ENCODE results near the gene ECM1. TPM values are rescaled to one million over a fixed set of nuclear protein-coding genes. Genes with fewer than 3 reads are reported as not detected.

The ECM1 gene
- total RNA-seq, 1 donor from 2014 or later, result 0.41 TPM

DNA sequence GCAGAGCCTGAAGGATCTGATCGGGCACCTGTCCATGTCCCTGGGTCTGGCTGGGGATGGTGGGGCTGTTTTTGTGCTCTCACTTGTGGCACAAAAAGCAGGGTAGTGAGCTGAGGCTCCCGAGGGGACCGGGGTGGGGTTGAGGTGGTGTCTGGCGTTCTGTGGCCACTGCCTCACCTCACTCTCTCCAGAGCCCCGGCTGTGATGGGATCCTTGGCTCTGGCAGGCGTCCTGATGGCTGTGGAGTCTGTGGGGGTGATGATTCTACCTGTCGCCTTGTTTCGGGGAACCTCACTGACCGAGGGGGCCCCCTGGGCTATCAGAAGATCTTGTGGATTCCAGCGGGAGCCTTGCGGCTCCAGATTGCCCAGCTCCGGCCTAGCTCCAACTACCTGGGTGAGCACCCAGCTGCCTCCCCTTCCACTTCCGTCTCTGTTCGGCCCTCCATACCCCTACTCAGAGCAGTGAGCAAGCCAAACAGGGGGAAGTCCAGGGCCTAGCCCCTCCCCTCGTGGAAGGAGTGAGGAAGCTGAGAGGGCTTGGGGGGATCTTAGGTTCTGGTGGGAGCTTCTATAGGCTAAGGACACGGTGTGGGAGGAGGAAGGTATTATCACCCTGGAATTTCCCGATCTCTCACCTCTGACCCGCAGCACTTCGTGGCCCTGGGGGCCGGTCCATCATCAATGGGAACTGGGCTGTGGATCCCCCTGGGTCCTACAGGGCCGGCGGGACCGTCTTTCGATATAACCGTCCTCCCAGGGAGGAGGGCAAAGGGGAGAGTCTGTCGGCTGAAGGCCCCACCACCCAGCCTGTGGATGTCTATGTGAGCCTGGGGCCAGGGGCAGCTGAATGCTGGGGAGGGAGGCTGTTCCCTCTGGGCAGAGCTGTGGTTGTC, 48.3 kb downstream of the ECM1 start:
- DNase-seq (ENCODE audit: low spot score in 2 of 2) (no peak), FAIRE-seq (no peak)

- no peak for DNase-seq (ENCODE audit: low spot score in 2 of 2)
Measured at GRCh38 chr1:150557065-150557600, 49.2 kb downstream of the ECM1 start.

DNA sequence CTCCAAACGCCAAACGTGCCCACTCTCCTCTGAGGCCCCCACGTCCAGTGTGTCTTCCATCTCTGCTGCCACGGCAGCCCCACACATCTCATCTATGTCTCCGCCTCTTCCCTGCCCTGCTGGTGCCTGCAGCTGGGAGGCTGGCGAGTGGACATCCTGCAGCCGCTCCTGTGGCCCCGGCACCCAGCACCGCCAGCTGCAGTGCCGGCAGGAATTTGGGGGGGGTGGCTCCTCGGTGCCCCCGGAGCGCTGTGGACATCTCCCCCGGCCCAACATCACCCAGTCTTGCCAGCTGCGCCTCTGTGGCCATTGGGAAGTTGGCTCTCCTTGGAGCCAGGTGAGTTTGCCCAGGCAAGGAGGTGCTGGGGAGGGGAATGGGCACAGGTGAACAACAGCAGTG, 49.9 kb downstream of the ECM1 start:
- no peak for DNase-seq (ENCODE audit: low spot score in 2 of 2)
- FAIRE-seq, result no peak

More at GRCh38 chr1:150557065-150557600, 49.2 kb downstream of the ECM1 start:
- no peak for FAIRE-seq

GRCh38 chr1:150558303-150558704, 50.4 kb downstream of the ECM1 start:
- no peak for FAIRE-seq
- no peak for DNase-seq (ENCODE audit: low spot score in 2 of 2)

DNA sequence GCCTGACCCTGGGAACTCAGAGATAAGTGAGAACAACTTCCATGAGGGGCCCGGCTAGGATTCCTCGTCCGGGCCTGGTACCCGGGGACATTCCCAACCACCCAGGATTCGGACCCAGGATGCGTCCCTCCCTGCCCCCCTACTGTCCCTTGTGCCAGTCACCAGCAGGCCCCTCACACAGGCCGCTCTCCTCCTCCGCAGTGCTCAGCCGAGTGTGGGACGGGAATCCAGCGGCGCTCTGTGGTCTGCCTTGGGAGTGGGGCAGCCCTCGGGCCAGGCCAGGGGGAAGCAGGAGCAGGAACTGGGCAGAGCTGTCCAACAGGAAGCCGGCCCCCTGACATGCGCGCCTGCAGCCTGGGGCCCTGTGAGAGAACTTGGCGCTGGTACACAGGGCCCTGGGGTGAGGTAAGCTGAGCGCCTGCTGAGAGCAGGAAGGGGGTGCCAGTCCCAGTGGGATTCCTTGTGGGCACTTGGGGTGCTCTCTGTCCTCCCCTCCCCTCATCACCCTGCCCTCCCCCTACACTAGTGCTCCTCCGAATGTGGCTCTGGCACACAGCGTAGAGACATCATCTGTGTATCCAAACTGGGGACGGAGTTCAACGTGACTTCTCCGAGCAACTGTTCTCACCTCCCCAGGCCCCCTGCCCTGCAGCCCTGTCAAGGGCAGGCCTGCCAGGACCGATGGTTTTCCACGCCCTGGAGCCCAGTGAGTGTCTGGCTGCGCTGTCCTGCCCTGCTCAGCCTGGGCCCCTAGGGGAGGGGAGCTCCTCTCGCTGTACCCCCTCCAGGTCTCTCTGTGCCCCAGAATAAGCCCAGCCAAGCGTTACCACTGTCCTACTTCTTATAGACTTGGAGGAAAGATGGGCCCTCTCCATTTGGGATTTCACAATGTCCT, 51.1 kb downstream of the ECM1 start:
- DNase-seq (ENCODE audit: low spot score in 2 of 2) (no peak), FAIRE-seq (no peak)

DNA sequence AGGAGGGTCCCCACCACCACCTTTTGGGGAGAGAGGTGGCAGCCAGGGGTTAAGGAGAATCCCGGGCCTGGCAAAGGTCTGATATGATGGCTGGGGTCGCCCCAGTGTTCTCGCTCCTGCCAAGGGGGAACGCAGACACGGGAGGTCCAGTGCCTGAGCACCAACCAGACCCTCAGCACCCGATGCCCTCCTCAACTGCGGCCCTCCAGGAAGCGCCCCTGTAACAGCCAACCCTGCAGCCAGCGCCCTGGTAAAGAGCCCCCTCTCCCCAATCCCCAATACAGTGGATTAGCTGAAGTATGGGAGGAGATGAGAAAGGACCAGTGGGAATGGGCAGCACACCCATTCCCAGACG, 51.7 kb downstream of the ECM1 start:
- FAIRE-seq, result no peak
- DNase-seq (ENCODE audit: low spot score in 2 of 2), result no peak

DNA sequence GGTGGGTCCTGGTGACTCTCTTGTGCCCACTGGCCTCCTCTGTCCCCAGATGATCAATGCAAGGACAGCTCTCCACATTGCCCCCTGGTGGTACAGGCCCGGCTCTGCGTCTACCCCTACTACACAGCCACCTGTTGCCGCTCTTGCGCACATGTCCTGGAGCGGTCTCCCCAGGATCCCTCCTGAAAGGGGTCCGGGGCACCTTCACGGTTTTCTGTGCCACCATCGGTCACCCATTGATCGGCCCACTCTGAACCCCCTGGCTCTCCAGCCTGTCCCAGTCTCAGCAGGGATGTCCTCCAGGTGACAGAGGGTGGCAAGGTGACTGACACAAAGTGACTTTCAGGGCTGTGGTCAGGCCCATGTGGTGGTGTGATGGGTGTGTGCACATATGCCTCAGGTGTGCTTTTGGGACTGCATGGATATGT, 52.1 kb downstream of the ECM1 start:
- peak in 1 of 2 donors; percentile 72 for DNase-seq (ENCODE audit: low spot score in 2 of 2)
- no peak for FAIRE-seq

- DNase-seq (ENCODE audit: low spot score in 2 of 2) (peak in 1 of 2 donors; percentile 70), FAIRE-seq (no peak)
Measured at GRCh38 chr1:150560576-150561253, 52.8 kb downstream of the ECM1 start.

GRCh38 chr1:150561254-150561973, 53.5 kb downstream of the ECM1 start:
- no peak for FAIRE-seq
- DNase-seq (ENCODE audit: low spot score in 2 of 2), result peak; percentile 79 to 90

GRCh38 chr1:150561974-150562445, 54.1 kb downstream of the ECM1 start:
- DNase-seq (ENCODE audit: low spot score in 2 of 2) (no peak), FAIRE-seq (no peak)

DNA sequence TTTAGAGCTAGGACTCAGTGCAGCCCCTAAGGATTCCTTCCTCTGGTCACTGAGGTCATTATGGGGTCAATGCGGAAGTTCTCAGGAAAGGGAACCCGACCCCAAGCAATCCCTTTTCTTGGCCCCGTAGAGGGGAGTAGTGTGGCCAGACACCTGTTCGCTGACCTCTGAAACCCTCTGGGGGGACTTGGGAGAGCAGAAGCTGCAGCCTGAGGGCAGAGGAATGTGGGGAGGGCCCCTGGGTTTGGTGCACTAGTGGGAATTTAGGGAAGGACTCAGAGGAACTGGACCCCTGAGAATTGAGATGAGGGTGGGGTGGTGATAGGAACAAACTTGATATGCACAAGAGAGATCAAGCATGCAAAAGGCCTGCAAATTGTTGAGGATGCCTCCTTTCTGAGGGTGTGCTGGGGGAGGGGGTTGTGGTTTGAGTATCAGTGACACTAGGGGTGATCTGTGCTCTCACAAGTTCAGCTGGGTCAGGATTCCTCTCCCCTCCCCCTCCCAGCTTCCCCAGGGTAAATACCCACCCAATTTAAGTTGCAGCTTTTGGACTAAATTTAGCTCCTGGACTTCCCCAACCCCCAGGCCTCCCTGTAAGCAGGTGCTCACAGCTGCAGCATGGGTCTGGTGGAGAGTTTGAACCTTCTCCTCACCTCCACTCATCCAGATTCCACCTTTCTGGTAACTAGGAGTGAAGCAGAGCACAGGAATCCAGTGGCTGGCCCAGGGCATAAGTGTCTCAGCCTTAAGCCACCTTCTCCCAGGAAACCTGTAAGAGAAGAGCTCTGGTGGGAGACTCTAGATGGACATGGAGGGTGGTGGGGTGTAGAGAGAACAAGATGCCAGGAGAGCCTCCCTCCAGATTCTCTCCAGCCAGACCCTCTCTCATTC, 54.8 kb downstream of the ECM1 start:
- DNase-seq (ENCODE audit: low spot score in 2 of 2) (no peak), FAIRE-seq (no peak)

Small RNAs within 50 kb of the gene (small RNA-seq; reads per million reads assigned to genes)
- gene MIR4257, result not detected

Other genes with a start within 250 kb of the ECM1 start
- 83.2 TPM for gene APH1A, start 239.1 kb upstream of the ECM1 start, total RNA-seq
- 9.4 TPM for gene C1orf54, start 235.3 kb upstream of the ECM1 start, total RNA-seq
- 2.0 TPM for gene CIART, start 225.6 kb upstream of the ECM1 start, total RNA-seq
- gene MRPS21, start 214.2 kb upstream of the ECM1 start, total RNA-seq, result 84.0 TPM
- 37.9 TPM for gene PRPF3, start 186.6 kb upstream of the ECM1 start, total RNA-seq
- gene RPRD2, start 144.0 kb upstream of the ECM1 start, total RNA-seq, result 15.5 TPM
- gene TARS2, start 20.7 kb upstream of the ECM1 start, total RNA-seq, result 22.8 TPM
- gene FALEC, start 7.6 kb downstream of the ECM1 start, total RNA-seq, result 0.41 TPM
- under 0.01 TPM for gene ADAMTSL4, start 41.3 kb downstream of the ECM1 start, total RNA-seq
- gene MCL1, start 71.5 kb downstream of the ECM1 start, total RNA-seq, result 110 TPM
- gene ENSA, start 121.5 kb downstream of the ECM1 start, total RNA-seq, result 112 TPM
- gene GOLPH3L, start 189.0 kb downstream of the ECM1 start, total RNA-seq, result 5.3 TPM
- 0.82 TPM for gene HORMAD1, start 212.8 kb downstream of the ECM1 start, total RNA-seq